Panc1 (cell line): ENCODE data around the gene GEMIN4.
"Not testable (repeated sequence)": the region's sequence is repeated elsewhere in the genome, so short reads cannot be mapped to it uniquely, and the experiment has no call there.

Experiments used
- CTCF ChIP-seq: fragments of 450-650 bp; IDR thresholded peaks from 2 replicates; pipeline ENCODE4 v1.5.1; 2017; ENCODE audit warnings: mild to moderate bottlenecking
- POLR2AphosphoS5 ChIP-seq: IDR thresholded peaks from 2 replicates; pipeline ENCODE4 v1.6.1; 2012; ENCODE audit warnings: mild to moderate bottlenecking, low read depth, low read length, moderate library complexity
- SIN3A ChIP-seq: IDR thresholded peaks from 2 replicates; pipeline ENCODE4 v1.6.1; 2012; ENCODE audit warnings: low read depth, mild to moderate bottlenecking, low read length, moderate library complexity, borderline replicate concordance; ENCODE audit not compliant: insufficient read depth
- TCF7L2 ChIP-seq: IDR thresholded peaks from 2 replicates; pipeline ENCODE4 v1.6.1; 2011; ENCODE audit warnings: mild to moderate bottlenecking, low read depth, low read length, inconsistent platforms

GRCh38 chr17:749359-749758, 2.7 kb downstream of the GEMIN4 start:
- not testable (repeated sequence) for TF ChIP-seq CTCF, POLR2AphosphoS5, SIN3A, TCF7L2
